NCI-H2107 treated with DMSO at 0.1 percent for 48 hours (cell line): ENCODE data around the gene HEATR1.
"Not testable (repeated sequence)": the region's sequence is repeated elsewhere in the genome, so short reads cannot be mapped to it uniquely, and the experiment has no call there.

Source experiments
- DNase-seq: peaks from one replicate; lab custom pipeline; 2025; ENCODE audit not compliant: unreplicated experiment; lab: John Stamatoyannopoulos, UW

HEATR1 gene

DNA sequence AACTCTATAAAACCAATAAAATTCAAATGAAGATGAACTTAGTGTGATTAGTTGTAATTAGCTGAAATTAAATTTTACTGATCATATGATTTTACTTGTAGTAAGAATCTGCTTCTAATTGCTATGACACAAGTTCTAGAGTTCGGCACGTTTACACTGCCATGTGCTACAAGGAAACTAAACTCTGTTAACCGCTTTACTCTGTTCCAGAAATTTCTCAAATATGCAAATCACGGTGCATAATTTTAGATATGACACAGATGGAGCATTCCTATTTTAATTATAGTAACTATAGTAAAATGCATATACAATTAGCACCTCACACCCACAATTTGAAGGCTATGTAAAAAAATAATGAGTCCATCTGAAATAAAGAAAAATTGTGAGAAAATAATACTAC lies 14.8 kb downstream of the HEATR1 start:
- no peak for DNase-seq

DNA sequence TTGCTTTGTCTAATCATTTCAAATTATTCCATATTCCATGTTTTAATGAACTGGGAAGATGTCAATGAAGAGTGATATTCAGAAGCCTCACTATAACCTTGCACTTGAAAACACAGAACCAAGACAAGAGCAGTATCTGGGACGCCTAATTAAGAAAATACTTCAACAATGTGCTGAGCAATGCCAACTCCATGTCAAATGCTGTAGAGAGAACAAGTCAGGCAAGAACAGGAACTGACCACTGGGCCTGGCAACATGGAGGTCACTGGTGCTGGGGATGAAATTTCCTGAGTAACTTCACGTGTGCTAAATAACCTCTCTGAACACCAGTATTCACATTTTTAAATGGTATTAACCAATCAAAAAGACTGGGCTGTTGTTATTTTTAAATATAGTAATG lies 22.8 kb downstream of the HEATR1 start:
- DNase-seq: no peak

DNA sequence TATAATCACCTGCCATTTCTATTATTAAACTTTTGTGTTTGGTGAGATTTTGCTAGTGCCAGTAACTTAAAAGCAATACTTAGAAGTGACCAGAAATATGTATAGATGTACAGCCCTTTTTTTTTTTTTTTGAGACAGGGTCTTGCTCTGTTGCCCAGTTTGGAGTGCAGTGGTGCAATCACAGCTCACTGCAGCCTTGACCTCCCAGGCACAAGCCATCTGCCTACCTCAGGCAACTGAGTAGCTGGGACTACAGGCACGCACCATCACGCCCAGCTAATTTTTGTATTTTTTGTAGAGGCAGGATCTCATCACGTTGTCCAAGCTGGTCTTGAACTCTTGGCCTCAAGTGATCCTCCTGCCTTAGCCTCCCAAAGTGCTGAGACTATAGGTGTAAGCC lies 23.9 kb downstream of the HEATR1 start:
- DNase-seq: not testable (repeated sequence)

DNA sequence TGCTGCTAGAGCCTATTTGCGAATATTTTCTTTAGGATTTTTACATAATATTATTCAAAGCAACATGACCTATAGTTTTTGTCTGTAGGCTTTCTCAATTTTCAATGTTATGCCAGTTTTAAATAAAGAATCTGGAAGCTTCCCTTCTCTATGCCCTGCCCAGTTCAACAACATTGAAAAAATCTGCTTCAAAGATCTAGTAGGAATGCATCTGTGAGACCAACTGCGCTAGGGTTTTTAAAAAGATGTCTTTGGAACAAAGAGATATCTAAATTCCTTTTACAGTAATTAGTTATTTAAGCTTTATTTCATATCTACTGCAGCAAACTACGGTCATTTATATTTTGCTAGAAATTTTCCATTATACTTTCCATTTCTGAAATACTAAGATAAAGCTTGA lies 25.7 kb downstream of the HEATR1 start:
- DNase-seq: no peak

DNA sequence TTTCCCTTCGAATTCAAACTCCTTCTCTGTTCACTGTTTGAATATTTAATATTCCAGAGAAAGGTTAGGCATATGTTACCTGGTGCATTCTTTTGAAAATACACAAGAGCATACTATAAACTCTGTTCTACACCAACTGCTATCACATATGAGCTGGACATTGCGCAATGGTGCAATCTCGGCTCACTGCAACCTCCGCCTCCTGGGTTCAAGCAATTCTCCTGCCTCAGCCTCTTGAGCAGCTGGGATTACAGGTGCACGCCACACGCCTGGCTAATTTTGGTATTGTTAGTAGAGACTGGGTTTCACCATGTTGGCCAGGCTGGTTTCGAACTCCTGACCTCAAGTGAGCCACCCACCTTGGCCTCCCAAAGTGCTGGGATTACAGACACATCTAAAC lies 27.3 kb downstream of the HEATR1 start:
- not testable (repeated sequence) for DNase-seq

DNA sequence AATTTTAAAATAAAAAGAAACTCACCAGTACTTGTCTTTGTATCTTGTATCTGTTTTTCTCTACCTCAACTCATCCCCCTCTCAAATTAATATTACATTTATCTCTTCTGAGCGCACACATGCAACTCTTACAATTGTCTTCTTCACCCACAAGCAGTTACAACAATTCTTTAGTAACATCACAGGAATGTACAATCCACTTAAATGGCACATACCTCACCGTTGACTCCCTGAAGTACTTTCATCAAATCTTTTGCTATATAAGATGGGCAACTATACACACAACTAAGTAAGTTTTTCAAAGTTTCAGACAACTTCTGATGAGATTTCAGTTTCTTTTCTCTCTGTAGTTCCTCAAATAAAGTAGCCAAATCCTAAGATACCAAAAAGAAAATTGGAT lies 28.3 kb downstream of the HEATR1 start:
- no peak for DNase-seq

DNA sequence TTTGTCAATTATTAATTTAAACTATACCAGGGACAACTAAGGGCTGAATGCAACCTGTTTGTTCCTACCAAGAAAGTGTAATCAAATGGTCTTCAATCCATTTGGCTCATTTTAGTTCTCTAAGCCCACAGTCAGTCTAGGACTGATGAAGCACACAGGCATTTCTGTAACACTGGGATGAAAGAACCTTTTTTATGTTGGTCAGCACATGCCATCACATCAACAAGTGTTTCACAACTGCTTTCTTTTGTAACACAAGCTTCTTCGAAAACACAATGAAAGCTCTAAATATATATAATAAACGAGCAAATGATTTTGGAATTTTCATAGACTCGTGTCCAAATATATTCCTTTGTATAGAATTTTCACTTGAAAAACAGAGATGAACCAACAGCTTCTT lies 28.8 kb downstream of the HEATR1 start:
- no peak for DNase-seq

DNA sequence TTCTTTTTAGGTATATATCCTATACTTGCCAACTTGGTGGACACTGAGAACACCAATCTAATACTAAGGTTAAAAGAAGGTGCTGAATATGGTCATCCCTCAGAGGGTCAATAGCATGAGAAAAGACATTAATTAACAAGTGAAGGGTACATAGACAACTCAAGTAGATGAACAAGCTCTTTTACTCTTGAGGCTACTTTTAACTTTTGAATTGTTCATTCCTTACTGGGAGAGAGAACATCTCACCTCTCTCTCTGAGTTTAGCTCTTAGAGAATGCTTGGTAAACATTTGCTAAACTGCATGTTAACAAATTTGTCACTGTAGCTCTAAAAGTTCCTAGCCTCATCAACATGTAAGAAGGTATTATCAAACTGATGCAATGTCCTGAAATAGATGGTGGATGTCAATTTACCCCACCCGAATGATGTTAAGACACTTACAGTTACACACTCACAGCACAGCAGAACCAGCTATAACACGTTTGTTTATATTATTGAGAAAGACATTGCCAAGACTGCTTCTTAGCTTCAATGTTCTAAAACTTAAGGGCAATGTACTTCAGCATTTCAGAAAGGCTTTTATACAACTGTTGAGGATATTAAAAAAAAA lies 35.9 kb downstream of the HEATR1 start:
- peak; percentile 9 for DNase-seq

DNA sequence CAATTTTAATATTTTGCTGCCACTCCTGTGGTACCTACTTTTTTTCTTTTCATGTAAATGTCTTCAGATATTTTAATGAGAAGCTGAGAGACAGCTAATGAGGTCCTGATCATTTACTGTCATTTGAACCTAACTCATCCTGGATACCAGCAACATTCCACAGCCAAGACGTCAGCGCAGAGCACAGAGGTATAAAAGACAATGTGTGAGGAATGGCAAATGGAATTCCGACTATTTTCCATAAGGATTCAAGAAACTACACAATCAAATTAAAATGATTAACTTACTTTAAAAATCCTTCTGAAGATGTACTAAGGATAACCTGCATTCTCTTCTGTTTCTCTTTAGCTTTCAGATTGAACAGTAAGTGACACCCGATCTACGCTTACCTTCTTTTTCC lies 38.8 kb downstream of the HEATR1 start:
- DNase-seq: no peak

DNA sequence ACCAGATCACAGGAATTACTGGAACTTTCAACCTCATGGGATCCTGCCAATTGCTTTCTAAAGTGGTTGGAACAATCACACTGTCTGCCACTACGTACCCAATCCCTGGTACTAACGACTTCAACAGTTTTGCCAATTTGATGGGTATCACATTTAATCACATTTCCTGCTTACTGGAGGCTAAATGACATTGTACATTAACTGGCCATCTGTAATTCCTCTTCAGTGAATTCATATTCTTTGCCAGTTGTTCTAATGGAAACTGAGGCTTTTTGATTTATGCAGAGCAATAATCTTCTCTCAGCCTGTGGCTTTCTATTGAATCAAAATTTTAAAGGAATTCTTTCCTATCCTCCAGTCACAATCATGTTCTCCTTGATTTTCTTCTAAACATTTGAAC lies 42.3 kb downstream of the HEATR1 start:
- no peak for DNase-seq

DNA sequence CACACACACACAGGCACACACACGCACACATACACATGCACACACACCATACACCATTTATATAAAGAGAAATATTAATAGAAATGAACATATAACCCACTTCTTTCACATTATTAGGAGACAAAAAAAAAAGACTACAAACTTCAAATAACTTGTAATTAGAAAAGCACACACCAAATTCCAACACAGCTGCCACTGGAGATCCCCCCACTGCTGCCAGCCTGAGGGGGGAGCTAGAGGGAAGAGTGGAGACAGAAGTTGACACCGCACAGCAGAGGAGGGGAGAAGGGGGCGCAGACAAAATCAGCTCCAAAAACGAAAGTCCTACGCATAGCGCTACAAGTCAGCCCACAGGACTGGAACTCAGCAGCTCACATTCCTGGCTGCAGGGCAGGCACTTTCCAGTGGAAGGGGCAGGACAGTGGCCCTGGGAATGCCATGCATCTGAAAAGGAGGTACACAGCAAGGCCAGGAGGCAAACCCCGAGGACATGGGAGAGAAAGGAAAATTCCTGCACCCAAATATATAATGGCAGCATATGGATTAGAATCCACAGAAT lies 44.0 kb downstream of the HEATR1 start:
- DNase-seq: no peak

DNA sequence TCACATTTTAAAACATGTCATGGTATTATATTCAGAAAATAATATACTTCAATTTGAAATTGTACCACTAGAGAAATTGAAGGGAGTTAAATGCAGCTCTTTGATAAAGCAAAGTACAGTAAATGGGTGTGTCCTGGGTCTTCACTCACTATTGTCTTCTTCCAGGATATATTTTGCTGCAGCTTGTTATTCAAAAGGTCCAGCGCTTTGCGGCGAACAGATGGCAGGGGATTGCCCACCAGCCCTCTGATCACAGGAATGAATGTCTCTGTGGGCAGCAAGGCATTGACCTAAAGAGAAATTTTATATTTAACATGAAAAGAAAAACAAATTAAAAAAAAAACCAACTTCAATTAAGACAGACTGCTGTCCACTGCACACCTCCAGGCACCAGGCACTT lies 45.5 kb downstream of the HEATR1 start:
- no peak for DNase-seq

DNA sequence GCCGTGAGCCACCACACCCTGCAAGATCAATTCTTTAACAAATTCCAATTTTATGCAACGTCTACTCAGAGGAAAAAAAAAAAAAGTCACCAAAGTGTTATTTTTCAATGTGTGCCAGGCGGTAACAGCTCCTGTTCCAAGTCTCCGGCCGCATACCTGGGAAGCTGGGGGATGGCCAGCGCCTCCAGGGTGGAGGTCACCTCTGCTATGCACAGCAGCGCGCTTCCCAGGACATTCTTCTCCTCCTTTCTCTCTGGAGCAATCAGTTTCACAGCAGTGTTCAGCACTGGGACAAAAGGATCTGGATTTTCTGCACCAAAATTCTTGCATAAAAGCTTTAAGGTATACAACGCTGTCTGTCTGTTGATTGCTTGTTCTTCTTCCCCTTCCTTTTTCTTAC lies 46.2 kb downstream of the HEATR1 start:
- no peak for DNase-seq

DNA sequence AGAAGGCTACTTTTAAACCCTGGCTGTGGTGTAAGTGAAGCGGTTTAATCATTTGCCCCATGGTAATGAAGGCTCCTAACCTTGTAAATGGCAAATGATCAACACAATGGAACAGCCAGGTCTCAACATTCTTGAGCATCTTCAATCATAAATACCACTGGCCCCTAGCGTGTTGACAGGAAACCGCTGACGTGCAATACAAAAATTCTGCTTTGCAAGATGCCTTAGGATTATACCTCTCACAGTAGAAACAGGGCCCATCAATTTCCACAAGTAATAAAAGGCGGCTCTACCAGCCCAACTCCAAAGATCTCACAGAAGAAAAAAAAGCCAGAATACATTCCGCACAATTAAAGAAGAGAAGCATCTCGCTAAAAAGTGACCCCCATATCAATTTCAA lies 47.7 kb downstream of the HEATR1 start:
- DNase-seq: no peak

DNA sequence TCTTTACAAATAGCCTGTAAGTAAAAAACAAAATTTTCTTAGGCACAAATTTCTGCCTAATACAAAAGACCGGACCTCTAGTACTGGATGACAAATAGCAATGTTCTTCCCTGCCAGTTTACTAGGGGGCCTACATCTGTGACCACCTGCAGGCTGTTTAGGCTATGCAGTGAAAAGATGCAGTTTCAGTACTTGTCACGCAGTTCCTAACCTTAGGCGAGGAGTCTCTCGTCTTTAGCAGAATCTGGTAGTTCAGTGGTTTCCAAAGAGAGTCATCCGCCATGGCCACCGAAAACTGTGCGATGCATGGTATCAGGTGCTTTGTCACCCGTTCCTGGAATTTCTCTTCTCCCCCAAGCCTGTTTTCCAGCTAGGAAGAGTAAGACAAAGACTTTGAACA lies 50.9 kb downstream of the HEATR1 start:
- no peak for DNase-seq

DNA sequence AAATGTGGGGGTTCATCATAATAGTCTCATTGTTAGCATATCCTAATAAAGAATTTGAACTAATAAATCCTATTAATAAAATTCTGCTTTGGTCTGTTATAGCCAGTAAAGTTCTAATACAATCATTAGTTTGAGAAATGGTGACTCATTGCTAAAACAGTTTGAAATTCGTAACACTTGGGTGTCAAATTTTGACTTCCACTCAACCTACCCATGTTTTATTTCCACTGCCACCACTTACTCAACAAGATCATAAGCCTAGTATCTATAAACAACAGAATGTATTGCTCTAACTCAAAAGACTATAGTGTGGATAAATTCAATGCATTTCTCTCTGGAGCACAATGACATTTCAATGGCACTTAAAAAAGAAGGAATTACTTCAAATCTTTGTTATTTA lies 51.4 kb downstream of the HEATR1 start:
- no peak for DNase-seq

DNA sequence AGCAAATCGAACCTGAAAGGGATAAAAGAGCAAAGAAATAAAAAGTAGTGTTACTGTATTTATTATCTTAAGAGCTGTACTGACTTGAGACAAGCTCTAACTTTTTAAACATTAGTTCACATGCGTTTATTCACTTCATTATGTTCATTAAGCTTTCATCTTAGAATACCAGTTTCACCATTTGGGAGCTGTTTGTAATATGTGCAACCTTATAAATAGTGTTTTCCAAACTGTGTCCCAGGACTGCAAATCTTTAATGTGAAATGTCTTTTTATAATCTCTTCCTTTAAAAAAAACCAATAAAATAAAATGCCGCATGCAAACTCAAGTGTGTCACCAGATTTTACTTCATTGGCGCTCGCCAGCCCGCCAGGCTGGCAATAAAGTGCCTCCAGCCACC lies 52.2 kb downstream of the HEATR1 start:
- DNase-seq: no peak

DNA sequence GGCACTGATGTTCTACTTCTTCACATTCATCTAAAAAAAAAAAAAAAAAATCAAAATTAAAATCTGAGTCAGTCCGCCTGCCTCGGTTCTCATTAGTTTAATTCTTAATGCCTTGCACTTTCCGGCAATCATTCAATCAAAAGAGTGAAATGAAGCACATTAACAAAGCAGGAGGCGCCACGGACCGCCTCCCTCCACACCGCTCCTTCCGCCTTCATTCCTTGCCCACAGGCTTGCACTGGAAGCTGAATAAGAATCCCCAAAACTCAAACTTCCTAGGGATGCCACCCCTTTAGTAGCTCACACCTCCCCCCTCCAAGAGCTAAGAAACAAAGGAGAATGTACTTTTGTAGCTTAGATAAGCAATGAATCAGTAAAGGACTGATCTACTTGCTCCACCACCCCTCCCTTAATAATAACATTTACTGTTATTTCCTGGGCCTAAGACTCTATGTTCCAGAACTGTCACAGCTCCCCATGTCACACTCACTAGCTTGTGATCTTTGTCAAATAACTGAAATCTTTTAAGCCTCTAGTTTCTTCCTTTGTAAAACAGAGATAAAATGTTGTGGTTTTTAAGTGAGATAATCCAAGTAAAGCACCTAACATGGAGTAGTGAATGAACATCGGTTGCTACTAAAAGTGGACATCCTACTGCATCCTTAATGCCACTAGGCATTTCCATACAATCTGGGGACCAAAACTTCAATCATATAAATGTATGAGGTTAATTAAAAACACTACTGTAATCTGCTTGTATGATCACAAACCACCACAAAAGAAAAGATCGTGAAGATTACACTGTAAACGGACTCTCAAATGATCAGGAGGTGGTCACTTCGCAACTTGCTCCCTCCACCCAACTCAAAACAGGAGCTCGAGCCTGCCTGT lies 53.1 kb downstream of the HEATR1 start:
- DNase-seq: no peak

DNA sequence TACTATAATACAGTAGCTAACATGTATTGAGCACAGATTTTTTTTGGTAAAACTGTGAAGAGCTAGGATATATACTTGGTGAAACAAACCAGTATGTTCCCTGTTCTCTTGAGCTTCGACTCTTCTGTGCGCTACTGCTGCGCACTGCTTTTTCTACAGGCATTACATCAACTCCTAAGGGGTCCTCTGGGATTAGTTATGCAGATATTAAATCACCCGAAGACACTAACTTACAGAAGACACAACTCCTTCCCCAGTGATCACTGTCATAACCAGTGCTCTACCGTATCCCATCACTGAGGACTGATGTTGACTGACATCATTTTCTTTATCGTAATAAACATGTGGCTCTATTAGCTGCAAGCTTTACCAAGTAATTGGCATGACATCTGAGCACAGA lies 55.9 kb downstream of the HEATR1 start:
- DNase-seq: no peak

DNA sequence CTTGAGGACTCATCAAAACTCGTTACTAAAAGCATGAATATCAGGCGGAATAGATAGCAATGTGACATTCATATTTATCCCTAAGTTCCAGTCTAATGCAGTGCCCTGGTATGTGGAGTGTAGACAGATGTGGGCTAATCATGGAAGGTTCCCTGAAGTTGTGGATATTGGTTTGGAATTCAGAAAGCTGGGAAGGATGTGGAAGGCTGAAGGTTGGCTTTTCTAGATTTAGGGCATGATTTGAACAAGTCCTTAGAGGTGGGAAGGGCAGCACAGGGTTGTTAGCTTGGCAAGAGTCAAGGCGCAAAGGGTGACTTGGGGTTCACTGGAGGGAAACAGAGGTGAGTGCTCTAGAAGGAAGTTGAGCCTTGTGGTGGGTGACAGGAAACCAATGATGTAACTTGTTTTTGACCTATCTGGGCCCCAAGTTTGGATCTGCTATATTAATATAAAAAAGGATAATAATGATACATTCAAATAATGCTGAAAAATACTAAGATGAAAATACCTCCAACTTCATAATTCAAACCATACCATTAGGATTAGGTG lies 58.6 kb downstream of the HEATR1 start:
- DNase-seq: no peak

DNA sequence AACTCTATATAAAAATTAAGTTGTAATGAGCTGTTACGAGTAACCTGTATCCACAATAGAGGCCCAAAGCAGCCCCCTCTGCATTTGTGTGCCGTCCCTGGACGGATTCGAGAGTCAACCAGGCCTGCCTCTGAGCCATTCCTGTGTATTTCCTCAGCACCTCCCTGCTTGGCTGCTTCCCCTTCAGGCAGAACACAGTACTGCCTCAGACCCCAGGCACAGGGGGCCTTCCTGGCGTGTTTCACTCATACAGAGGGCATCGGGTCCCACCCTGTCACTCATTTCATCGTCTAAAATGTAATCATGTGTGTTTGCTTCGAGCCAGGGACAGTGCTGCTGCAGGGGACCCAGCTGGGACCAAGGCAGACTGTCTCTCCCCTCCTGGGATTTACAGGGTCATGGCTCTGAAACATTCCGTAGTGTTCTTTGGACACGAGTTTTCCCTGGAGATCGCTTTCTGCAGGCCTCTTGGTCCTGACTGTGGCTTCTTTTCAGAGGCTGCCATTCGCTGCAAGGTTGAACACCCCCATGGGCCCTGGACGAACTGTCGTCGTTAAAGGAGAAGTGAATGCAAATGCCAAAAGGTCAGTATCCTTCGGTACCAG lies 61.1 kb downstream of the HEATR1 start:
- DNase-seq: no peak

DNA sequence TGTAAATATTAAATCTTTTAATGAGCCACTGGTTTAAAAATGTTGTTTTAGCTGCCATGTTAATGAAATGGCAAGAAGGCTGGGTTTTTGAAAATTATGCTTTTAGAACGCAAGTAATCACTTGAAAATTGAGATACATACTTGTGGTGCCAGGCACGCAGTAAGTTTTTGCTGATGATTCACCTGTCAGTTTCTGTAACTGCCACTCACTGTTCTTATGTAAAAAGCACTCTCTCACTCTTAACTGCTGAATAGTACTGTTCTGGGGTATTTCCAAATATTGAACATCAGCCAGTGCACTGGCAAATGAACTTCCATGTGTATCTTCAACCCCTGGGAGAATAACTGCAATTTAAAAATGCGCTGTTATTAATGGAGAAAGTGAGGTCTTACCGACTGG lies 62.6 kb downstream of the HEATR1 start:
- DNase-seq: no peak
